Gastroesophageal sphincter (tissue), 4 donors: ENCODE data around the gene HNF4A. TPM values are rescaled to one million over a fixed set of nuclear protein-coding genes. Genes with fewer than 3 reads are reported as not detected.
"Not testable (repeated sequence)": the region's sequence is repeated elsewhere in the genome, so short reads cannot be mapped to it uniquely, and the experiment has no call there.

Experiments used
- ATAC-seq: fragments of 150-250 bp; one replicate; pipeline ENCODE4 v1.9.1; 2016; ENCODE audit warnings: mild to moderate bottlenecking, moderate library complexity
- H3K27ac ChIP-seq, 4 donors: fragments of 200-600 bp; sonication (generic) in 3 of 4; 1 replicate in 3 of 4; 2 replicates in 1 of 4; pipeline ENCODE4 v1.5.1; 2016 to 2019
- H3K27me3 ChIP-seq: fragments of 200-600 bp; sonication (generic); one replicate; pipeline ENCODE4 v1.5.1; 2019
- H3K36me3 ChIP-seq, 2 donors: fragments of 200-600 bp; sonication (generic); one replicate each; pipeline ENCODE4 v1.5.1; 2019; ENCODE audit warnings: control low read depth in 1 of 2
- H3K4me1 ChIP-seq, 3 donors: fragments of 200-600 bp; sonication (generic); 1 replicate in 2 of 3; 2 replicates in 1 of 3; pipeline ENCODE4 v1.5.1; 2016 to 2019; ENCODE audit warnings: control low read depth in 2 of 3
- H3K4me3 ChIP-seq, 2 donors: fragments of 200-600 bp; sonication (generic); one replicate each; pipeline ENCODE4 v1.5.1; 2019; ENCODE audit warnings: mild to moderate bottlenecking in 1 of 2, moderate library complexity in 1 of 2
- H3K9me3 ChIP-seq, 3 donors: fragments of 200-600 bp; sonication (generic); one replicate each; pipeline ENCODE4 v1.5.1; 2017 to 2019; ENCODE audit warnings: control low read depth in 2 of 3
- EP300 ChIP-seq: sonication (generic); formaldehyde crosslinking; IDR thresholded peaks from one replicate; pipeline ENCODE4 v1.6.1; 2017; ENCODE audit warnings: antibody characterized with exemption, mild to moderate bottlenecking
- POLR2A ChIP-seq, 2 donors: fragments of 450-650 bp; IDR thresholded peaks; one replicate each; pipeline ENCODE4 v1.6.1; 2017; ENCODE audit warnings: antibody characterized with exemption in 2 of 2, mild to moderate bottlenecking in 2 of 2, moderate library complexity in 1 of 2
- POLR2AphosphoS5 ChIP-seq: sonication (generic); formaldehyde crosslinking; IDR thresholded peaks from one replicate; pipeline ENCODE4 v1.6.1; 2017; ENCODE audit warnings: antibody characterized with exemption
- WGBS, 2 donors: methylation state at CpG; one replicate each; pipeline ENCODE4 v1.1.5; 2018; ENCODE audit warnings: low coverage in 1 of 2; 5-methylcytosine and 5-hydroxymethylcytosine counted together
- total RNA-seq, 4 donors: library from RNA; depleted of rRNA; stranded (reverse); fragments of >200 nt; gene quantifications; one replicate each; pipeline ENCODE4 v1.1.0, GENCODE V29; 2016
- TF ChIP-seq, protein P1 (sequence below), 4 experiments: fragments of 200-600 bp in 2 of 4; fragments of 450-650 bp in 2 of 4; sonication (generic) in 1 of 4; IDR thresholded peaks; one replicate each; pipeline ENCODE4 v1.5.1; 2017 to 2019; ENCODE audit warnings: antibody characterized with exemption in 4 of 4, mild to moderate bottlenecking in 2 of 4, moderate library complexity in 2 of 4

HNF4A gene
- total RNA-seq, 4 donors from 2014 or later, result not detected

DNA sequence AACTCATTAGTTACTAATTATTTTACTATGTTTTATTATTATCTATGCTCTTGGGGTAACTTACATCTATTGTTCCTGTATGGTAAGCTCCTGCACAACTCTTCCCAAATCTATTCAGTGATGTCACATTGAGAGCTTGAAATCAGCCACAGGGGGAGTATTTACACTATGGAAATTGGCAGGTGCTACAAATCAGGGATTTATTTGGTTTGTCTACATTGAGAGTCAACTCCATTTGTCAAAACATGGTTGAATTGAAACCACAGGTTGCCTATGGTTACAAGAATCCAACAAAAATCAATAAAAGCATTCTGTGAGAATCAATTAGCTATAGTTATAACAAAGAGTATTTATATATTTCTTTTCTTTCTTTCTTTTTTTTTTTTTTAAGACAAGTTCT is 40.6 kb upstream of the HNF4A start:
- H3K27me3 ChIP-seq, result peaks cover 11% of the 10 kb centered on the region

DNA sequence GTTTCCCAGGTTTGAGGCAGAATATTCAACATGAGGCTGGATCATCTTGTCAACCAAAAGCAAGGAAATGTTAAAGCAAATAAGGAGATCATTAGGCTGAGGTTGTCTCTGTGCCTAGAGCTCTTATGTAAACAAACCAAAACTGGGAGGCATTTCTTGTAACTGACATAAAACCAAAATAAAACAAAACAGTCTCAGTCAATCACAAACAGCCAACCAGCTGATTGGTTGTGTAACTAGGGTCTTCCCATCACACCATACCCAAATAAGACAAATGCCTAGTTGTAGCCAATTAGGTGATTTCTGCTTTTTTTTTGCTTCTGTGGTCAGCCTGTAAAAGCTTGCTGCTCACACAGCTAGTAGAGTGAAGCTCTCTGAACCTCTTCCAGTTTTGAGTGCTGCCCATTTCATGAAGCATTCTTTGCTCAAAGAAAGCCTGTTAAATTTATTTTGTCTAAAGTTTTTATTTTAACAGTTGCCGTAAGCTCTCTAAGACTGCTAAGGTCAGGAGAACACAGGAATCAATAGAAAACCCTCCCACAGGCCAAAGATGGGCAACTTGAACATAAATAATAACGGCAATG is 35.6 kb upstream of the HNF4A start:
- ATAC-seq, result no peak
- Histone ChIP-seq H3K27me3 (peaks cover 28% of the 10 kb centered on the region), H3K4me3 (no peak overlapping the region), H3K9me3 (no peaks in the 10 kb centered on the region), H3K36me3 (no peaks in the 10 kb centered on the region), H3K27ac (no peak overlapping the region), H3K4me1 (no peaks in the 10 kb centered on the region)
- WGBS, 2 donors, result 67 to 94% methylated on average over 1 to 2 of the region's 2 CpGs
- no peak for TF ChIP-seq EP300
- TF ChIP-seq POLR2A (IDR thresholded peaks at IDR 0.05), result no peak
- TF ChIP-seq, protein P1, sequence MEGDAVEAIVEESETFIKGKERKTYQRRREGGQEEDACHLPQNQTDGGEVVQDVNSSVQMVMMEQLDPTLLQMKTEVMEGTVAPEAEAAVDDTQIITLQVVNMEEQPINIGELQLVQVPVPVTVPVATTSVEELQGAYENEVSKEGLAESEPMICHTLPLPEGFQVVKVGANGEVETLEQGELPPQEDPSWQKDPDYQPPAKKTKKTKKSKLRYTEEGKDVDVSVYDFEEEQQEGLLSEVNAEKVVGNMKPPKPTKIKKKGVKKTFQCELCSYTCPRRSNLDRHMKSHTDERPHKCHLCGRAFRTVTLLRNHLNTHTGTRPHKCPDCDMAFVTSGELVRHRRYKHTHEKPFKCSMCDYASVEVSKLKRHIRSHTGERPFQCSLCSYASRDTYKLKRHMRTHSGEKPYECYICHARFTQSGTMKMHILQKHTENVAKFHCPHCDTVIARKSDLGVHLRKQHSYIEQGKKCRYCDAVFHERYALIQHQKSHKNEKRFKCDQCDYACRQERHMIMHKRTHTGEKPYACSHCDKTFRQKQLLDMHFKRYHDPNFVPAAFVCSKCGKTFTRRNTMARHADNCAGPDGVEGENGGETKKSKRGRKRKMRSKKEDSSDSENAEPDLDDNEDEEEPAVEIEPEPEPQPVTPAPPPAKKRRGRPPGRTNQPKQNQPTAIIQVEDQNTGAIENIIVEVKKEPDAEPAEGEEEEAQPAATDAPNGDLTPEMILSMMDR (IDR thresholded peaks at IDR 0.05), result no peak

More for the DNA sequence above, 40.6 kb upstream of the HNF4A start:
- Histone ChIP-seq H3K4me1 (peaks cover 2 to 14% (median 7%) of the 10 kb centered on the region in 3 donors), H3K9me3 (no peaks in the 10 kb centered on the region), H3K27ac (no peak overlapping the region), H3K4me3 (no peak overlapping the region), H3K36me3 (no peaks in the 10 kb centered on the region)
- TF ChIP-seq EP300 (no peak), POLR2AphosphoS5 (no peak), POLR2A (IDR thresholded peaks at IDR 0.05) (no peak)
- TF ChIP-seq, protein P1 (IDR thresholded peaks at IDR 0.05), result no peak
- ATAC-seq, result no peak

DNA sequence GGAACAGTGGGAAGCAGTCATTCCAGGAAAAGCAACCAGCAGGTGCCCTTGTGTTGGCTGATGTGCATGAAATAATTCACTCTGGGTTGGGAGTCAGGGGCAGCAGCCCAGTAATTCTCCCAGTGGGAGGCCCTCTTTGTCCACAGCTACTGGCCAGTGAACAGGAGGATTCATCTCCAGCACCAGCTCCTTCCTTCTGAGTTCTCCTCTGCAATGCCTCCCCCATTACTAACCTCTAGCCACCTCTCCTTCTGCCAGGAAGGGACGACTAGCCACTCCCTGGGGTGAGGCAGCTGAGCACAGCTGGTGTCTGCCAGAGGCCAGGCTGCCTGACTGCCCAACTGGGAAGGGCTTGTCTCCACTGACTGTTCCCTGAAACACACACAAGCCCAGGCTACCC is 31.2 kb upstream of the HNF4A start:
- Histone ChIP-seq H3K9me3 (no peaks in the 10 kb centered on the region), H3K4me3 (no peak overlapping the region), H3K4me1 (peaks cover 0 to 7% (median 3%) of the 10 kb centered on the region in 3 donors), H3K36me3 (no peaks in the 10 kb centered on the region), H3K27me3 (peaks cover 49% of the 10 kb centered on the region), H3K27ac (no peak overlapping the region)
- 0% methylated on average over 1 of the region's 1 CpG for WGBS, 2 donors
- no peak for ATAC-seq
- no peak for TF ChIP-seq EP300
- TF ChIP-seq POLR2A (IDR thresholded peaks at IDR 0.05), result no peak

DNA sequence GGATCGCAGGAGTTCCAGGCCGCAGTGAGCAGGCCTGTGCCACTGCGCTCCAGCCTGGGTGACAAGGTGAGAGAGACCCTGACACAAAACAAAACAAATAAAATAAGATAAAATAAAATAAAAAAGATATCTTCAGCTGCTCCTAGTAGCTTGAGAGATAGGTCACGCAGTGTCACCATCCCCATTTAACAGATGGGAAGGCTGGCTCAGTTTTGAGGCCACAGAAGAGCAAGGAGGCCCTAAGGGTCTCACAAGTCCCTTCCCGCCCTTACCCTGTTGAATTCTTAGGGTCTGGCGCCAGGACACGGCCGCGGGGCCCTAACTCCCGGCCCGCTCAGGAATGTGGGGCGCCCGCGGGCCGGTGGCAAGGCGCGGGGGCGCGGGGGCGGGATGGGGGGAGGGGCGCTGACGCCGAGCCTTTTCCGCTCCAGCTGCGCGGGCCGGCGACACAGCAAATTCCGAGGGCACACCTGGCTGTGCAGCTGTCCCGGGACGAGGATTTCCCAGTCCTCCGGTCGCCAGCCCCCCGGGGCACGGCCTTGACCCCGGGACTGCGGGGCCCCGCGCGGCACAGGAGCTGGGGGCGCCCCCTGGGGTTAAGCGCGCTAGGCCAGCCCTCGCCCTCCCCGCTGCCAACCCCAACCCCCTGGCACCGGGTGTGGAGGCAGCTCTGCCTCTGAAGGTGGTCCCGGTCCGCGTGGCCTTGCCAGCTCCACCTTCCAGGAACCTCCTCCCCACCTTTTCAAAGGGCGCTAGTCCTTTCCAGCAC is 28.9 kb upstream of the HNF4A start:
- Histone ChIP-seq H3K27me3 (peaks cover 67% of the 10 kb centered on the region), H3K36me3 (no peaks in the 10 kb centered on the region), H3K4me3 (peak overlapping the region in 1 of 2 donors; percentile 36), H3K9me3 (no peaks in the 10 kb centered on the region), H3K4me1 (peaks cover 0 to 7% (median 3%) of the 10 kb centered on the region in 3 donors), H3K27ac (no peak overlapping the region)
- WGBS, 2 donors, result 70 to 79% methylated on average over 2 to 4 of the region's 50 CpGs
- no peak for TF ChIP-seq EP300
- TF ChIP-seq, protein P1 (IDR thresholded peaks at IDR 0.05), result no peak
- ATAC-seq, result no peak

DNA sequence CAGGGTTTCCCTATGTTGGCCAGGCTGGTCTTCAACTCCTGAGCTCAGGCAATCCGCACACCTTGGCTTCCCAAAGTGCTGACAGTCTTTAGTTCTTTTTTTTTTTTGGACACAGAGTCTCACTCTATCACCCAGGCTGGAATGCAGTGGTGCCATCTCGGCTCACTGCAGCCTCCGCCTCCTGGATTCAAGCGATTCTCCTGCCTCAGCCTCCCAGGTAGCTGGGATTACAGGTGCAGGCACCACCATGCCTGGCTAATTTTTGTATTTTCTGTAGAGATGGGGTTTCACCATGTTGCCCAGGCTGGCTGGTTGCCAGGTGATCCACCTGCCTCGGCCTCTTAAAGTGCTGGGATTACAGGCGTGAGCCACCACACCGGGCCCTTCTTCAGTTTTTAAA is 27.8 kb upstream of the HNF4A start:
- H3K4me3 ChIP-seq, H3K36me3 ChIP-seq, H3K27ac ChIP-seq, H3K9me3 ChIP-seq, H3K4me1 ChIP-seq, ATAC-seq: not testable (repeated sequence)
- 80 to 86% methylated on average over 3 to 5 of the region's 7 CpGs for WGBS, 2 donors
- H3K27me3 ChIP-seq, result peaks cover 60% of the 10 kb centered on the region

DNA sequence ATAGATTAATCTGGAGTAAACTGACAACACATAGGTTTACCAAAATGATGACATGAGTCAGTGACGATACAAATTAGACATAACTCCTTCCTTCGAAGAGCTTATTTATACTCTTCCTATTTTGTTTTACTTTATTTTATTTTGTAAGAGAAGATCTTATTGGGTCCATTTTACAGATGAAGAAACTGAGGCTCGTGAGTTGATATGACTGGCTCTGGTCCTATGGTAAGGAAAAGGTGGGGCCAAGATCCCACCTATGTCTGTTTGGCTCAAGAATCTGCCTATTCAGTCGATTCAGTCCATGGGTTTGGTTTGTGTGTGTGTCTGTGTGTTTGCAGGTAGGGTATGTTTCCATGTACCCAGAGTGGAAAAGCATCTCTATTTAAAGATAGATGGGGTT is 27.1 kb upstream of the HNF4A start:
- peaks cover 60% of the 10 kb centered on the region for H3K27me3 ChIP-seq
- TF ChIP-seq POLR2A (IDR thresholded peaks at IDR 0.05) (no peak), POLR2AphosphoS5 (no peak)

More for the DNA sequence above, 27.1 kb upstream of the HNF4A start:
- 82 to 86% methylated on average over 4 of the region's 4 CpGs for WGBS, 2 donors
- Histone ChIP-seq H3K36me3 (no peaks in the 10 kb centered on the region), H3K27ac (no peak overlapping the region), H3K4me1 (peaks cover 0 to 7% (median 3%) of the 10 kb centered on the region in 3 donors), H3K4me3 (no peak overlapping the region), H3K9me3 (no peaks in the 10 kb centered on the region)
- no peak for ATAC-seq
